Fibroblast of mammary gland (primary cell): Measurements from ENCODE around the gene LMAN2L.

Experiments
- DNase-seq: peaks from one replicate; pipeline ENCODE4 v3.0.0-alpha.2; 2010; ENCODE audit warnings: low read depth
- H3K4me3 ChIP-seq: 2 replicates; pipeline ENCODE4 v1.5.1; 2011; ENCODE audit warnings: low read depth, mild to moderate bottlenecking, low read length, moderate library complexity; ENCODE audit not compliant: control insufficient read depth
- CTCF ChIP-seq: conservative IDR thresholded peaks from 2 replicates; pipeline ENCODE4 v1.5.1; 2011; ENCODE audit warnings: low read depth, low read length, inconsistent platforms; ENCODE audit not compliant: control insufficient read depth, insufficient read depth

LMAN2L gene

GRCh38 chr2:96700086-96700485, 39.8 kb downstream of the LMAN2L start:
- no peak for DNase-seq
- H3K4me3 ChIP-seq: no peak overlapping the region
- no peak for TF ChIP-seq CTCF

- no peak for DNase-seq
- no peak overlapping the region for H3K4me3 ChIP-seq
- no peak for TF ChIP-seq CTCF
These were observed 40.2 kb downstream of the LMAN2L start for GRCh38 chr2:96699621-96700020.

GRCh38 chr2:96699021-96699420, 40.8 kb downstream of the LMAN2L start:
- no peak for DNase-seq
- no peak overlapping the region for H3K4me3 ChIP-seq
- TF ChIP-seq CTCF: no peak

GRCh38 chr2:96698221-96698861, 41.5 kb downstream of the LMAN2L start:
- no peak for TF ChIP-seq CTCF
- no peak for DNase-seq
- H3K4me3 ChIP-seq: no peak overlapping the region

- TF ChIP-seq CTCF: no peak
- no peak for DNase-seq
- no peak overlapping the region for H3K4me3 ChIP-seq
These were observed 42.4 kb downstream of the LMAN2L start for GRCh38 chr2:96697476-96697875.

GRCh38 chr2:96695602-96696001, 44.3 kb downstream of the LMAN2L start:
- H3K4me3 ChIP-seq: no peak overlapping the region
- no peak for DNase-seq
- TF ChIP-seq CTCF: no peak
